ENCODE results near the gene PIGS. TPM values are rescaled to one million over a fixed set of nuclear protein-coding genes. Genes with fewer than 3 reads are reported as not detected.

Gene PIGS
- total and polyA plus RNA-seq, 9 of the 15 experiments (the other 6 are each of a cell fraction or from before 2014, with no cell fraction given): 47.5 to 138 (median 57.6) TPM

GRCh38 chr17:28552176-28552999 is 18.9 kb downstream of the PIGS start, which contains the start of gene UNC119 (continued):
- TF ChIP-seq, protein P1, sequence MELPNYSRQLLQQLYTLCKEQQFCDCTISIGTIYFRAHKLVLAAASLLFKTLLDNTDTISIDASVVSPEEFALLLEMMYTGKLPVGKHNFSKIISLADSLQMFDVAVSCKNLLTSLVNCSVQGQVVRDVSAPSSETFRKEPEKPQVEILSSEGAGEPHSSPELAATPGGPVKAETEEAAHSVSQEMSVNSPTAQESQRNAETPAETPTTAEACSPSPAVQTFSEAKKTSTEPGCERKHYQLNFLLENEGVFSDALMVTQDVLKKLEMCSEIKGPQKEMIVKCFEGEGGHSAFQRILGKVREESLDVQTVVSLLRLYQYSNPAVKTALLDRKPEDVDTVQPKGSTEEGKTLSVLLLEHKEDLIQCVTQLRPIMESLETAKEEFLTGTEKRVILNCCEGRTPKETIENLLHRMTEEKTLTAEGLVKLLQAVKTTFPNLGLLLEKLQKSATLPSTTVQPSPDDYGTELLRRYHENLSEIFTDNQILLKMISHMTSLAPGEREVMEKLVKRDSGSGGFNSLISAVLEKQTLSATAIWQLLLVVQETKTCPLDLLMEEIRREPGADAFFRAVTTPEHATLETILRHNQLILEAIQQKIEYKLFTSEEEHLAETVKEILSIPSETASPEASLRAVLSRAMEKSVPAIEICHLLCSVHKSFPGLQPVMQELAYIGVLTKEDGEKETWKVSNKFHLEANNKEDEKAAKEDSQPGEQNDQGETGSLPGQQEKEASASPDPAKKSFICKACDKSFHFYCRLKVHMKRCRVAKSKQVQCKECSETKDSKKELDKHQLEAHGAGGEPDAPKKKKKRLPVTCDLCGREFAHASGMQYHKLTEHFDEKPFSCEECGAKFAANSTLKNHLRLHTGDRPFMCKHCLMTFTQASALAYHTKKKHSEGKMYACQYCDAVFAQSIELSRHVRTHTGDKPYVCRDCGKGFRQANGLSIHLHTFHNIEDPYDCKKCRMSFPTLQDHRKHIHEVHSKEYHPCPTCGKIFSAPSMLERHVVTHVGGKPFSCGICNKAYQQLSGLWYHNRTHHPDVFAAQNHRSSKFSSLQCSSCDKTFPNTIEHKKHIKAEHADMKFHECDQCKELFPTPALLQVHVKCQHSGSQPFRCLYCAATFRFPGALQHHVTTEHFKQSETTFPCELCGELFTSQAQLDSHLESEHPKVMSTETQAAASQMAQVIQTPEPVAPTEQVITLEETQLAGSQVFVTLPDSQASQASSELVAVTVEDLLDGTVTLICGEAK (IDR thresholded peaks at IDR 0.05): peak; percentile 27; the same call in 1 of the 2 replicates
- TF ChIP-seq, protein P1 (CRISPR knock-in tag; IDR thresholded peaks at IDR 0.05): no peak
- TF ChIP-seq CREB1 (IDR thresholded peaks at IDR 0.05) (0 out of 2 replicates have a peak, but pooled peaks have one; percentile 13), CREB1 (CRISPR knock-in tag; IDR thresholded peaks at IDR 0.05) (no peak), XRCC4 (IDR thresholded peaks at IDR 0.05; ENCODE audit: extremely low read depth, insufficient read depth, insufficient read length) (no peak), BHLHE40 (IDR thresholded peaks at IDR 0.05; ENCODE audit: low read length) (no peak), SMARCA4 (IDR thresholded peaks at IDR 0.05) (no peak), GABPA (tag; conservative IDR thresholded peaks at IDR 0.05; ENCODE audit: low read depth) (0 out of 2 replicates have a peak, but pooled peaks have one; percentile 29), HDAC1 (IDR thresholded peaks at IDR 0.05) (peak in 1 of 2 experiments; percentile 15; a peak in 1 of 4 replicates), ZNF707 (CRISPR knock-in tag; conservative IDR thresholded peaks at IDR 0.05) (no peak), ZNF764 (CRISPR knock-in tag; IDR thresholded peaks at IDR 0.05; ENCODE audit: low read depth) (no peak), GTF2E2 (tag; IDR thresholded peaks at IDR 0.05) (0 out of 2 replicates have a peak, but pooled peaks have one; percentile 41), ELF4 (CRISPR knock-in tag; IDR thresholded peaks at IDR 0.05) (0 out of 2 replicates have a peak, but pooled peaks have one; percentile 5)
- TF ChIP-seq, protein P2, sequence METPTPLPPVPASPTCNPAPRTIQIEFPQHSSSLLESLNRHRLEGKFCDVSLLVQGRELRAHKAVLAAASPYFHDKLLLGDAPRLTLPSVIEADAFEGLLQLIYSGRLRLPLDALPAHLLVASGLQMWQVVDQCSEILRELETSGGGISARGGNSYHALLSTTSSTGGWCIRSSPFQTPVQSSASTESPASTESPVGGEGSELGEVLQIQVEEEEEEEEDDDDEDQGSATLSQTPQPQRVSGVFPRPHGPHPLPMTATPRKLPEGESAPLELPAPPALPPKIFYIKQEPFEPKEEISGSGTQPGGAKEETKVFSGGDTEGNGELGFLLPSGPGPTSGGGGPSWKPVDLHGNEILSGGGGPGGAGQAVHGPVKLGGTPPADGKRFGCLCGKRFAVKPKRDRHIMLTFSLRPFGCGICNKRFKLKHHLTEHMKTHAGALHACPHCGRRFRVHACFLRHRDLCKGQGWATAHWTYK (CRISPR knock-in tag; IDR thresholded peaks at IDR 0.05): 0 out of 2 replicates have a peak, but pooled peaks have one; percentile 29
- TF ChIP-seq, protein P3, sequence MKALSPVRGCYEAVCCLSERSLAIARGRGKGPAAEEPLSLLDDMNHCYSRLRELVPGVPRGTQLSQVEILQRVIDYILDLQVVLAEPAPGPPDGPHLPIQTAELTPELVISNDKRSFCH (CRISPR knock-in tag; IDR thresholded peaks at IDR 0.05): no peak
- TF ChIP-seq, protein P3 (tag; IDR thresholded peaks at IDR 0.05): no peak
